SKM-1 treated with dmso at 0.1 percent for 144 hours (cell line): ENCODE data around the gene CROCC2.

Experiments used
- DNase-seq: peaks from one replicate; lab custom pipeline; 2025; ENCODE audit not compliant: unreplicated experiment; lab: John Stamatoyannopoulos, UW

Gene CROCC2

DNA sequence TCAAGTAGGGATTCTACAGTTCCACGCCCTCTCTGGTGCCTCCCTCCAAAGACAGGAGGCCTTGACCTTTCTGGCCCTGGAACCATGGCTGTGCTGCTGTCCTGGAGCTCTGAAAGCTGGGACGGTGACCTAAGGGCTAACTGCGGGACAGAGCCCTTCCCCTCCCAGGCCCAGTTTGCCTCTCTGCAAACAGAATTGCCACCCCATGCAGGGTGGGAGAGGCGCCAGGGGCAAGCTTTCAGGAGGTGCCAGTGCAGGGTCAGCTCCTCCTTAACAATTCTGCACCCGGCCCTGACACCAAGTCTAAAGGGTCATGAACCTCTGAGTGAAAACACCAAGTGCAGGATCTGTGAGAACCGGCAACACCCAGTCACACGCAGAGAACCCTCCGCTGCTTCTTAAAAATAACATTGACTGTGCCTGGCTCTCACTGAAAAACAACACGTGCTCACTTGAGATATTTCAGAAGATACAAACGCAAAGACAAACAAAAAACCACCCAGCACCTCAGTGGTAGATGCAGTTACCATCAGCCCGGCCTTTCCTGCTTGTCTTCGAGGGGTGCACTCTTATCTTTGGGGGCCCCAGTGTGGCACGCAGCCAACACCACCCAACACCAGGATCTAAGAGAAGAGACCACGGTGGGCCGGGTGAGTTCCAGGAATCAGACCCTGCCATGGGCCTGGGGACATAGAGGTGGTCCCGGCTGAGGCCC, 91.2 kb downstream of the CROCC2 start:
- DNase-seq: no peak

DNA sequence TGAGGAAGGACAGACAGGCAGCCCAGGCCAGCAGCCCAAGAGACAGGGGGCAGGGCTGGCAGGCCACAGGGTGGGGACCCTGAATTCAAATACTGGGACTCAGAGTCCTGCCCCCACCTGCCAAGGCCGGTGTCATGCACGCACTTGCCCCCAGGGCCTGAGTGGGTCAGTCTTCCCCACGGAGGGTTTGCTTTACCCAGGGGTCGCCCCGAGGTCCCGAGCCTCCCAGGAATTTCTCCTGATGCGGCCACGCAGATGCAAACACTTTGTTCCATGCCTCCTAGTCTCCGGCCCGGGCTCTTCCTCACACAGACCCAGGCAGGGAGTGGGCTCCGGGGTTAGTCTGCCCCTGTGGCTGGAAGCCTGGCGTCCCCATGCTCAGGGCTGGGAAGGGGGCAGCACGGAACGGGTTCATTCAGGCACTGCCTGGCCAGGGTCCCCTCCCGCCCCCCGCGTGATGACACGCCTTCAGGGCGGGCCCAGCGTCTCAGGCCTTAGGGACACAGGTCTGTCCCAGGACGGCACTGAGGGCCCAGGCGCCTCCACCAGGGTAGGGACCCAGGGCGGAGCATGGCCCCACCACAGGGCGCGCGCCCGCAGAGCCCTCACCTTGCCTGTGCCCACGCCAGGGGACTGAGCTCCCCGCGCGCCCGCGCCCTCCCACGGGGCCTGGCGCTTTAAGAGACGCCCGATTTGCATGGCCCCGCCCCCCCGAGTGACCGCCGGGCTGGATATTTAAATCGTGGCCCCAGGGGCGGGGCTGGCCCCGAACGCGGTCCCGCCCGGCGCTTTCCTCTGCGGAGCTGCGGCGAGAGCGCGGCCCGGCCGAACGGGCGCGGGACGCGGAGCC, 91.9 kb downstream of the CROCC2 start, which contains the start of gene SNED1:
Gene SNED1 (plus strand): TSS at position 763 of the 850 bp plus-strand sequence. CDS start 220 bp downstream, outside the sequence.
- DNase-seq: no peak

- no peak for DNase-seq
Measured at GRCh38 chr2:240998706-240998994, 92.5 kb downstream of the CROCC2 start.

GRCh38 chr2:240998995-240999791, 93.1 kb downstream of the CROCC2 start:
- DNase-seq: no peak

DNA sequence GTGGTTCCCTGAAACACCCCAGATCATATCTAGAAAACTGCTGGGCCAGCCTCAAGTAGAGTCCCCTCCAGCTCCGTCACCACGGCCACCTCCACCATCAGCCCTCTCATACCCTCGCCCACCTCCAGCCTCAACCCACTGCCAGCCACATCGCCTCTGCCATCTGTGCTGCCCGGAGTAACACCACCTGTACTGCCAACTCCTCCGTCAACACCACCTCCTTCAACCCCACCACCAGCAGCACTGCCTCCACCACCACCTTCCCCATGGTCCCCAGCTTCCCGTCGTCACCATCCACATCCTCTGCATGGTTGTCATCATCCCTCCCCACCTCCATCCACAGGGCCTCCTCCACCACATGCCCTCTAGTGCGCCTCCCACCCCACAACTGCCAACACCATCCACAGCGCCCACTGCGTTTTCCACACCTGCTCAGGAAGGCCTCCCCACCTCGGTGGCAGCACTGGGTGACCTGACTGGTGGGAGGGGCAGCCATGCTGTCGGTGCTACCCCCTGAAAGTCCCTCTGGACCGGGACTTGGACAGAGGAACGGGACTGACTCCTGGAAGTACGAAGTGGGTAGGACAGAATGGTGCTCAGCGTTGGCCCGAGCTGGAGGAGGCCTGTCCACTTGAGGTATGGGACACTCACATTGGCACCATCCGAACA, 93.9 kb downstream of the CROCC2 start:
- no peak for DNase-seq

DNA sequence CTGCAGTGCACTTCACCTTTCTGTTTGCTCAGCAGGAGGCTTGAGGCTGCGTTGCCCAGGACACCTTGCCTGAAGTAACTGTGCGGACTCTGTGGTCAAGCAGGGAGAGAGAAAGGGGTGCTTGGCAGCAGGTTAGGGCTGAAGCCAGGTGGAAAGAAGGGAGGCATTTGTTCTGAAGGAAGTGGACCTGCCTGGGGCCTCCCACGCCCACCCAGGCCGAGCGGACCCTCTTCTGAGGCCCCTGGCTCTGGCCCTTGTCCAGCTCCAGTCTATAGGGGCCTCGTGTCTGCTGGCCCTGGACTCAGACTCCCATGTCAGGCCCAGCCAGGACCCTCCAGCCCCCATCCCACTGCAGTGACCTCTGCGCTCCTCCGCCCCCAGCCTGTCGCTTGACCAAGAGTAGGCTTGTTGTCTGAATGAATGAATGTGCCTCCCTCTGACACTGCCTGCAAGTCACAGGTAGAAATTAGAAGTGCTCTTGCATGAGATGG, 94.7 kb downstream of the CROCC2 start:
- DNase-seq: no peak

- no peak for DNase-seq
Measured at GRCh38 chr2:241001413-241002274, 95.5 kb downstream of the CROCC2 start.

- DNase-seq: no peak
Measured at GRCh38 chr2:241002275-241003046, 96.3 kb downstream of the CROCC2 start.

DNA sequence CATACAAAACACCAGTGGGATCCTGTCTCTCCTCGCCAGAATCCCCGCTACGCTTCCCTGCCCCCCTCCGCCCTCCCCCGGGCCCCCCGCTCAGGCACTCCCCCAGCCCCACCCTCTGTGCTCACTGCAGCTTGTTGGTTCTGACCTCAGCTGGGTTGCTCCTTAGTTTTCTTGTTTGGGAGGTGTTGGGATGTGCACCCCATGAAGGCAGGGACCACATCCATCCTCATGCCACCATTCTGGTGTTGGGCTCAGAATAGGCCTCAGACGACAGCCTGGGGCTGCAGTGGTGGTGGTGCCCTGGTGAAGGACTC, 96.9 kb downstream of the CROCC2 start:
- DNase-seq: no peak

- no peak for DNase-seq
Measured at GRCh38 chr2:241003369-241003768, 97.2 kb downstream of the CROCC2 start.

DNA sequence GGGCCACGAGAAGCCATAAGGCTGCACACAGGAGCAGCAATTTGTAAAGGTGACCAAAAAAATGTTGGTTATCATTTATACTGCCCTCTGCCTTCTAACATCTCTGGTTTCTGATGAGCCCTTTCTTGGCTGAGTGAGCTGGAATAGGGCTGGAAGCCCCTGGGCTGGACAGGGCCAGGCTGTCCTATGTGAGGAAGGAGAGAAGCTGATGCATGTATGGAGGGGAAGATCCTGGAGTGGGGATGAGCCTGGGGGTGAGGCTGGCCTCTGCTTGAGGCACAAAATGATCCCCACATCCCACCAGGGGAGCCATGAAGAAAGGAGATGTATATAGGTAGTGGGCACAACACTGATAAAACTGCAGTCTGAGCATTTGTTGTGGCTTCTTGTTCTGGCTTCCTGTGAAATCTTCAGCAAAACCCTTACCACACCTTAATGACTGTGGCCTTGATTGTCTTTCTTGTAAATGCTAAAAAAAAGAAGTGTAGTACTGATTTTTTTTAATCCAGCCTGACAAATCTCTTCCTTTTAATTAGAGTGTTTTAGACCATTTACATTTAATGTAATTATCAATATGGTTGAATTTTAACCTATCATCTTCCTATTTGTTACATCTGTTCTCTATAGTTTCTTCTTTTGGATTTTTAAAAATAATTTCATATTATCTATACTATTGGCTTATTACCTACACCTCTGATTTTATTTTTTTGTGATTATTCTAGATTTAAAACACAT, 97.9 kb downstream of the CROCC2 start:
- DNase-seq: no peak

- DNase-seq: no peak
Measured at GRCh38 chr2:241005569-241005968, 99.4 kb downstream of the CROCC2 start.

DNA sequence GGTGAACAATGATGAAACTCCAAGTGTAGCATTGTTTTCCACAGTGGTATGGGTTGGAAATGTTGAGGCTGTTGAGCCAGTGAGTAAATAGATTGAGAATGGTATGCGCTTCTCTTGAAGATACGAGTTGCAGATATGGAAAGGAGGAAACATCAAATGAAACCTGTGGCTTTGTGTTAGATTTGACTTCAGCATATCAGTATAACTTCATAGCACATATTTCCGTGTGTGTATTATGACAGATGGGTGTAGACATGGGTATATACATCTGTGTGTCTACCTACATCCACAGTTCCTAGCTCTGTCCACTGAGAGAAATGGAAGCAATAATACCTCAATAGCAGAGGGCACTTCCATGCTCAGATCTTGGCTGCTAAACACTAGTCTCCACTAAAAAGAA, 100.3 kb downstream of the CROCC2 start:
- no peak for DNase-seq

GRCh38 chr2:241007111-241007510, 101.0 kb downstream of the CROCC2 start:
- no peak for DNase-seq

DNA sequence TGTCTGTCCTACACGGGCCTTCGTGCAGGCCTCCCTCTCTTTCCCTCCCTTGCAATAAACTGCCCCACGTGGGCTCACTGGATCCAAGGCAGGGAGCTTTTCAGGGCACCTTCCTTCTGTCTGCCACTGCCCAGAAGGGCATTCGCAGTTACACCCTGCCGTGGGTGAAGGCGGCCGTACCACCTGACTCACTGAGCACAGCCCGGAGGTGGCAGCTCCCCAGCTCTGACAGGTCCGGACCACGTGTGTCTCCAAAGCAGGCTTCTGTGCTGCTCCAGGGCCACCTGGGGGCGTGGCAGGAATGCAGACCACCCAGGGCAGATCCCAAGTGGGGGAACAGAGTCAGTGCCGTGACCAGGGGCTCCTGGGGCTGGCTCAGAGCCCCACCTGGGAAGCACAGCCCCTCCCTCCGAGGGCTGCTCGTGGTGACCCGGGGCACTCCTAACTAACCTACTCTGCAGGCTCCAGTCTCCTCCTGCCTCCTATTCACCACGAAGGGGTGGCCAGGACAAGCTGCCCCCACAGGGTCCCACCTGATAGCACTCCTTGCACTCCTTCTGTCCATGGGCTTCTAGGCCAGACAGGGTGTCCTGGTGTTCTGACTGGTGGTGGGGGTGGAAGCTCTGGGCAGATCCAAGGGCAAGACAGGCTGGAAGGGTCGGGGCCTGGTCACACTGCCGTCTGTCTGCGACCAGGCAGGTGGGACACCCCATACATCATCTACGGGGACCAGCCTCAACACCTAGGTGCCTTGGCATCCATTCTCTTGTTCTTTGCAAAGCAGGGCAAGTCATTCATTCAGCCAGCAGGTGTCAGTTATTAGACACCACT, 102.0 kb downstream of the CROCC2 start:
- no peak for DNase-seq

DNA sequence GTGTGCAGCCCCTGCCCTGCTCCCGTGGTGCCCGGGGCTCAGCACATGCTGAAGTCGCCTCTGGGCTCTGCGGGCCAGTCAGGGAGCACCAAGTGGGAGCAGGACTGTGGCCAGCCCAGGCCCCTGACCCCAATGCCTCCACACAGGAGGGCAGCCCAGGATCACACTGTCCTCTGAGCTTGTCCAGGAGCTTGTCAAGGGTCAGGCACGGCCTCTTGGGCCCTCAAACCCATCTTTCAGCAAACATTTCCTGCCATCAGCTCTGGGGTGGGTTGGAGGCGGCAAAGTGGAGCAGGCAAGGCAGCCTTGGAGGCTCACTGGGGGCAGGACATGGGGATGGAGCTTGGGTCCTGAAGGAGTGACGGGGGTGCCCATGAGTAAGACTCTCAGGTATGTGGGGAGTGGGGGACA, 102.6 kb downstream of the CROCC2 start:
- DNase-seq: no peak

GRCh38 chr2:241009191-241009590, 103.1 kb downstream of the CROCC2 start:
- DNase-seq: no peak
